Stimulated activated CD8-positive, alpha-beta memory T cell treated with anti-CD3 and anti-CD28 coated beads, Interleukin-4, amount 100 ng/mL, for 1 hour (primary cell): ENCODE measurements around the gene PACS1.
"Not testable (repeated sequence)": the region's sequence is repeated elsewhere in the genome, so short reads cannot be mapped to it uniquely, and the experiment has no call there.

ENCODE experiments used
- DNase-seq, 2 donors: peaks; one replicate each; pipeline ENCODE4 v3.0.0-alpha.2; 2020; ENCODE audit warnings: low read depth in 2 of 2, low spot score in 1 of 2

The PACS1 gene

GRCh38 chr11:66107600-66108510 lies 37.8 kb downstream of the PACS1 start:
- DNase-seq = no peak

GRCh38 chr11:66109294-66109693 lies 39.2 kb downstream of the PACS1 start:
- DNase-seq = no peak

- no peak for DNase-seq
Observed at GRCh38 chr11:66111158-66111557, 41.1 kb downstream of the PACS1 start.

- DNase-seq = no peak
Observed at GRCh38 chr11:66112041-66112491, 42.0 kb downstream of the PACS1 start.

GRCh38 chr11:66112601-66113499 lies 42.8 kb downstream of the PACS1 start:
- DNase-seq = no peak

GRCh38 chr11:66114957-66115356 lies 44.9 kb downstream of the PACS1 start:
- DNase-seq = not testable (repeated sequence)

GRCh38 chr11:66115638-66116301 lies 45.7 kb downstream of the PACS1 start:
- DNase-seq = no peak

- DNase-seq = no peak
Observed at GRCh38 chr11:66116576-66117361, 46.7 kb downstream of the PACS1 start.

- no peak for DNase-seq
Observed at GRCh38 chr11:66118847-66119246, 48.8 kb downstream of the PACS1 start.

GRCh38 chr11:66119348-66120133 lies 49.5 kb downstream of the PACS1 start:
- no peak for DNase-seq

GRCh38 chr11:66121466-66121865 lies 51.4 kb downstream of the PACS1 start:
- no peak for DNase-seq

- no peak for DNase-seq
Observed at GRCh38 chr11:66123902-66124301, 53.8 kb downstream of the PACS1 start.

GRCh38 chr11:66124564-66124963 lies 54.5 kb downstream of the PACS1 start:
- no peak for DNase-seq

GRCh38 chr11:66126064-66126463 lies 56.0 kb downstream of the PACS1 start:
- no peak for DNase-seq

- DNase-seq = peak in 1 of 2 donors; percentile 34
Observed at GRCh38 chr11:66126808-66127555, 56.9 kb downstream of the PACS1 start.

- no peak for DNase-seq
Observed at GRCh38 chr11:66130978-66131377, 60.9 kb downstream of the PACS1 start.

- no peak for DNase-seq
Observed at GRCh38 chr11:66131937-66132632, 62.0 kb downstream of the PACS1 start.

GRCh38 chr11:66133216-66133775 lies 63.2 kb downstream of the PACS1 start:
- DNase-seq = no peak
